SK-N-SH treated with all-trans-retinoic acid at 6 μM for 48 hours (cell line): Measurements from ENCODE around the gene TMEM217.

Experiments
- ESRRG ChIP-seq: fragments of 250-450 bp; sonication (Bioruptor Pico); IDR thresholded peaks from 2 replicates; pipeline ENCODE4 v1.6.1; 2021; ENCODE audit warnings: mild to moderate bottlenecking
- TOX ChIP-seq: fragments of 250-450 bp; sonication (Bioruptor Pico); IDR thresholded peaks from 2 replicates; pipeline ENCODE4 v1.8.0; 2021; ENCODE audit warnings: mild to moderate bottlenecking, moderate library complexity, borderline replicate concordance
- ZC3H10 ChIP-seq: fragments of 250-450 bp; sonication (Bioruptor Pico); IDR thresholded peaks from 2 replicates; pipeline ENCODE4 v1.5.1; 2021; ENCODE audit warnings: mild to moderate bottlenecking, moderate library complexity
- TF ChIP-seq, protein P1 (sequence below): fragments of 250-450 bp; sonication (Bioruptor Pico); IDR thresholded peaks from 2 replicates; pipeline ENCODE4 v1.5.1; 2020; ENCODE audit warnings: low read depth, mild to moderate bottlenecking, moderate library complexity

DNA sequence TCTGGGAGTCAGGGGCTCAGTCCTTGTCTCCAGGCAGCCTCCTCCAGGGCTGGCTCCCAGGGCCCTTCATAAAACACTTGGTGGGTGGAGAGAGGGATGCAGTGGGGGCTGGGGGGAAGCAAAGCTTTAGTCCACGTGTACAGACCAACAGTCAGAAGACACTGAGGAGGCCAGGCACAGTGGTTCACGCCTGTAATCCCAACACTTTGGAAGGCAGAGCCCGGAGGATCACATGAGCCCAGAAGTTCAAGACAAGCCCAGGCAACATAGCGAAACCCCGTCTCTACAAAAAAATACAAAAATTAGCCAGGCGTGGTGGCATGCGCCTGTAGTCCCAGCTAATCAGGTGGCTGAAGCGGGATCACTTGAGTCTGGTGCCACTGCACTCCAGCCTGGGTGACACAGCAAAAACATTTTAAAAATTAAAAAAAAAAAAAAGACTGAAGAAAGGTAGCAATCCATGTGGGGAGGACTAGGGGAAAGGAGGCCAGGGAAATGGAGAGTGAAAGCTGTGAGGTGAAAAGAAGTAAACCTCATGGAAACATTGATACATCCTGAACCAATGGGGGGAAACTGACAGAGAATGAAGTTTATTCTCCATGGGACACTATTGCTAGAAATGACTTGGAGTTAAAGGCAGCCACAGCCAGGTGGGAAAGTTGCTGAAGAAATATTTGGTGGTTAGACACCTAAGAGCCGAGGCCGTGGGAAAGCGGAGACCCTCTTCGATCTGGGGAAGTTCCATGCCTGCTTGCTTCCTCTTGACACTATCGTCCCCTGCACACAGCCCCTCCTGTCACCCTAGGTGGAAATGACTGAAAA lies 52.6 kb downstream of the TMEM217 start:
- TF ChIP-seq, protein P1, sequence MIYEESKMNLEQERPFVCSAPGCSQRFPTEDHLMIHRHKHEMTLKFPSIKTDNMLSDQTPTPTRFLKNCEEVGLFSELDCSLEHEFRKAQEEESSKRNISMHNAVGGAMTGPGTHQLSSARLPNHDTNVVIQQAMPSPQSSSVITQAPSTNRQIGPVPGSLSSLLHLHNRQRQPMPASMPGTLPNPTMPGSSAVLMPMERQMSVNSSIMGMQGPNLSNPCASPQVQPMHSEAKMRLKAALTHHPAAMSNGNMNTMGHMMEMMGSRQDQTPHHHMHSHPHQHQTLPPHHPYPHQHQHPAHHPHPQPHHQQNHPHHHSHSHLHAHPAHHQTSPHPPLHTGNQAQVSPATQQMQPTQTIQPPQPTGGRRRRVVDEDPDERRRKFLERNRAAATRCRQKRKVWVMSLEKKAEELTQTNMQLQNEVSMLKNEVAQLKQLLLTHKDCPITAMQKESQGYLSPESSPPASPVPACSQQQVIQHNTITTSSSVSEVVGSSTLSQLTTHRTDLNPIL (CRISPR knock-in tag): no peak
- TF ChIP-seq ZC3H10 (CRISPR knock-in tag): no peak
- no peak for TF ChIP-seq ESRRG
- TF ChIP-seq TOX (CRISPR knock-in tag): no peak
